Mammary epithelial cell (primary cell): ENCODE data around the gene G6PC3.
"Not testable (repeated sequence)": the region's sequence is repeated elsewhere in the genome, so short reads cannot be mapped to it uniquely, and the experiment has no call there.

Source experiments
- EZH2 ChIP-seq: IDR thresholded peaks from 2 replicates; pipeline ENCODE4 v1.6.1; 2012; ENCODE audit warnings: low read length, inconsistent platforms, borderline replicate concordance
- TF ChIP-seq, protein P1 (sequence below), 2 donors: IDR thresholded peaks in 1 of 2; conservative IDR thresholded peaks in 1 of 2; 2 replicates each; pipeline ENCODE4 v1.5.1; 2011 to 2012; ENCODE audit warnings: inconsistent platforms in 2 of 2, low read length in 2 of 2, mild to moderate bottlenecking in 2 of 2, control low read depth in 1 of 2, low read depth in 1 of 2; ENCODE audit not compliant: insufficient read depth in 1 of 2; ENCODE audit errors: extremely low read depth in 1 of 2

DNA sequence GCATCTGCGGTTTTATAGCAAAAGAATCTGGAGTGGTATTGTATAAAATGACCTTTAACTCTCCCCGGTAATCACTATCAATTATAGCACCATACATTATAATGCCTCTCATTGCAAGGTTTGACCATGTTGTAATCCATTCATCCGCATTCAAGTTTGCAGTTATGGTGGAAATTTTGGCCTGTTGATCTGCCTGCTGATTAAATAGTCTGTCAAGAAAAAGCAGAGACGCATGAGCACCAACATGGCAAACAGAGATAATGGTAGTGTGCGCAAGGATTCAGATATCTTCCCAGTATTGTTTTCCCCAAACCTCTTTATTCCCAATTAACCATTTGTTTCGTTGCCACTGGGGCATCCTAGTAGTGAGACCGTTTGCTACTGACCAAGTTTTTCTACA, 49.3 kb upstream of the G6PC3 start:
- TF ChIP-seq, protein P1, sequence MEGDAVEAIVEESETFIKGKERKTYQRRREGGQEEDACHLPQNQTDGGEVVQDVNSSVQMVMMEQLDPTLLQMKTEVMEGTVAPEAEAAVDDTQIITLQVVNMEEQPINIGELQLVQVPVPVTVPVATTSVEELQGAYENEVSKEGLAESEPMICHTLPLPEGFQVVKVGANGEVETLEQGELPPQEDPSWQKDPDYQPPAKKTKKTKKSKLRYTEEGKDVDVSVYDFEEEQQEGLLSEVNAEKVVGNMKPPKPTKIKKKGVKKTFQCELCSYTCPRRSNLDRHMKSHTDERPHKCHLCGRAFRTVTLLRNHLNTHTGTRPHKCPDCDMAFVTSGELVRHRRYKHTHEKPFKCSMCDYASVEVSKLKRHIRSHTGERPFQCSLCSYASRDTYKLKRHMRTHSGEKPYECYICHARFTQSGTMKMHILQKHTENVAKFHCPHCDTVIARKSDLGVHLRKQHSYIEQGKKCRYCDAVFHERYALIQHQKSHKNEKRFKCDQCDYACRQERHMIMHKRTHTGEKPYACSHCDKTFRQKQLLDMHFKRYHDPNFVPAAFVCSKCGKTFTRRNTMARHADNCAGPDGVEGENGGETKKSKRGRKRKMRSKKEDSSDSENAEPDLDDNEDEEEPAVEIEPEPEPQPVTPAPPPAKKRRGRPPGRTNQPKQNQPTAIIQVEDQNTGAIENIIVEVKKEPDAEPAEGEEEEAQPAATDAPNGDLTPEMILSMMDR (conservative IDR thresholded peaks at IDR 0.05 in 1 of 2, IDR thresholded peaks at IDR 0.05 in 1 of 2; ENCODE audit: extremely low read depth in 1 of 2, insufficient read depth in 1 of 2, low read depth in 1 of 2, low read length in 2 of 2): not testable (repeated sequence)
- not testable (repeated sequence) for TF ChIP-seq EZH2
